Skin epidermis (tissue), 12 donors: ENCODE data around the gene FAM53A.

Source experiments
- H3K27ac ChIP-seq, 21 experiments: fragments of 200-600 bp; sonication (generic) in 11 of 21; one replicate each; pipeline ENCODE4 v1.5.0; 2020; ENCODE audit warnings: mild to moderate bottlenecking in 3 of 21, inconsistent platforms in 2 of 21, moderate library complexity in 2 of 21
- H3K4me3 ChIP-seq, 7 experiments: fragments of 200-600 bp; sonication (generic) in 2 of 7; one replicate each; pipeline ENCODE4 v1.5.0; 2020; ENCODE audit warnings: inconsistent platforms in 2 of 7, mild to moderate bottlenecking in 2 of 7, moderate library complexity in 1 of 7

The FAM53A gene

DNA sequence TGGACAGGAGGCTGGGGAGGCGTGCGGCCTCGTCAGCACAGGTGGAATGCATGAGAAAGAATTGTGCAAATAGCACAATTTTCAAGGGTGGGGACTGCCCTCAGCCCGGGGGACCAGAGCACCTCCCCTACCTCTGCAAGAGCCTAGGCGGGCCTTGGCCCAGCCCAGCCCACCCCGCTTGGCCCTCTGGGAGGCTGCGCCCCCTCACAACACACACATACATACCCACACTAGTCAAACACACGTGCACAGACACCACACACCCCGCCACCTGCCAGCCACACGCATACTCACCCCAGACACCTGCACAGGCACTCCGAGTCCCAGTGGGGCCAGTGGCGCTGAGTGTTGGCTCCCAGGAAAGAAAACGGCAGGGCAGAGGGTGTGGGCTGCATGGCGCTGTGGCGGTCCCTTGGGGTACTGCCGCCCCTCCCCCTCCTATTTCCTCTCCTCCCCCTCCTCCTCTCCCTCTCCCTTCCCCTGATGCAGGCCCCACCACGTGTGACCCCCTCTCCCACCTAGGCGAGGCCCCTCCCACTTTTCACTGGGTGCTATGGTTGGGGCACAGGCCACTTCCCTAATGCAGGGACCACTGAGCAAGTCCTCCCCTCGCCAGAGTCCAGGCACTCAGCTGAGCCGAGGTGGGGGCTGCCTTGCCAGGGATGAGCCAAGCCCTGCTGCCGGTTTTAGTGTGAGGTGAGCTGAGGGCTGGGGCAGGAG lies 84.5 kb downstream of the FAM53A start:
- Histone ChIP-seq H3K4me3 (no peak overlapping the region), H3K27ac (no peak overlapping the region)

DNA sequence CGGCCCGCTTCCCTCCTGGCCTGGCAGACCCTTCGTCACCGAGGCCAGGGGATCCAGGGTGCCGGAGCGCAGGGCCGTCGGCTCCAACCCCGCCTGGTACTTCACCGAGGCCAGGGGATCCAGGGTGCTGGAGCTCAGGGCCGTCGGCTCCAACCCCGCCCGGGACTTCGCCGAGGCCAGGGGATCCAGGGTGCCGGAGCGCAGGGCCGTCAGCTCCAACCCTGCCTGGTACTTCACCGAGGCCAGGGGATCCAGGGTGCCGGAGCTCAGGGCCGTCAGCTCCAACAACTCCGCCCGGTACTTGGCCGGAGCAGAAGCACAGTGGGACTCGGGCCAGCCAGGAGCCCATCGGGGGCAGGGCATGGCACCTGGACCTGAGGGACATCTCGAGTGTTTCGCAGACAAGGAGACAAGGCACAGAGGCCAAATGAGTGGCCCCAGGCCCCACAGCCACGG lies 85.1 kb downstream of the FAM53A start:
- Histone ChIP-seq H3K27ac (no peak overlapping the region), H3K4me3 (no peak overlapping the region)

DNA sequence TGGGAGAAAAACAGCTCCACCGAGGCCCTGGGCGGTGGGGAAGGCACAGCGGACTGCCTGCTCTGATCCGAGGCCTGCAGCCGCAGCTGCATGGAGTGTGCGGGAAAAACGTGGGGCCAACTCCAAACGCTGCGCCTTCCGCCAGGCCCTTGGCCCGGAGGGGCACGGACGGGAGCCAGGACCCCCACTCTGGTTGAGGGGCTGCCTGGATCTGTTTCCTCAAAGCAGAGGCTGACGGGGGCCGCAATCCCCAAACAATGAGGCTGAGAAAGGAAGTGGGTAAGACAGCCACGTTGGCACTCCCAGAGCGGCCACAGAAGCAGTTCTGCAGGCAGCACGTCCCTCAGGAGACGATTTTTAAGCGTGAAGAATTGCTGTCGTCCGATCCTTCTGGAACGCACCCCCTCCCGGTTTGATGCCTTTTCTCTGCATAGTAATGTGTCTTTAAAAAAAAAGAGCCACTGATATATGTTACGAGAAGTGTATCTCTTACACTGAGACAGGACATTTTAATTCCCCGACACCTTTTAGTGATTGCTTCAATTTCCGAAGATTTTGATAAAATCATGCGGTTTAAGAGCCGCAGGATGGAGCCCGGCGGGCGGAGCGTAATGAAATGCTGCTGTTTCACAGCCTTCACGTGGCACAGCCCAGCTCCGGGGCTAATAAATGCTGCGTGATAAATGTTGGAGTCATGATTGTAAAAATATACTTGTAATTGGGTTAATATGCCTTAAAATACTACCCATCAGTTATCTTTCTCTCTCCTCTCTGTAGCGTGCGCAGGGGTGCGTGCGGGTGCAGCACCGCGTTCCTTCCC lies 85.7 kb downstream of the FAM53A start:
- no peak overlapping the region for H3K27ac ChIP-seq
- no peak overlapping the region for H3K4me3 ChIP-seq

DNA sequence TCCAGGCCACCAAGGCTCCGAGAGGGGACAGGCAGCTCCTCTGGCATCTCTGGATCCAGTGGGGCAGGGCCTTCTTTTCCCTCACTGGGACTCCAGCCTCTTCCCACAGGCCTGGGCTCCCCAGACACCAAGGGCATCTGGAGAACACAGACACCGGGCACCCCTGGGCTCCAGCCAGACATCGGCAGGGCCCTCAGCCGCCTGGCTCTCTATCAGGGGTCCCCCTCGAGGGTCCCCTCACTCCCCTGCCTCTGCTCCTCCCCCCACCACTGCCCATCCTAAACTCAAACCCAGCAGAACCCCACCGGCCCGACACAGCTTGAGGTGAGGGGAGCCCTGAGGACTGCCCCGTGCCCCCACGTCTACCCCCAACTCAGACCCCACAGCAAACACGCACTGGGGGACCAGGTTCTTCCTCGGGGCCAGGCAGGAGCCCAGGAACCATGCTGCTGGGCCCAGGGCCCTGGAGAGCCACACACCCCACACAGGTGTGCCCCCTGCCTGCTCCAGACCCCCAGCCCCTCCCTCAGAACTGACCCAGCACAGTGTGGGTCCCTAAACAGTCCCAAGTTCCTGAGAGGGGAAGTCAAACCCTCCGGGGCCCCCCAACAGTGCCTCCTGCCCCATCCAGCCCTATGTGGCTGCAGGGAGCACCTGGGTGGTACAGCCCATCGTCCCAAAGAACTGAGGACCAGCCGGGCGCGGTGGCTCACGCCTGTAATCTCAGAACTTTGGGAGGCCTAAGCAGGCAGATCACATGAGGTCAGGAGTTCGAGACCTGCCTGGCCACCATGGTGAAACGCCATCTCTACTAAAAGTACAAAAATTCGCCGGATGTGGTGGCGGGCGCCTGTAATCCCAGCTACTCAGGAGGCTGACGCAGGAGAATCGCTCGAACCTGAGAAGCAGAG lies 86.8 kb downstream of the FAM53A start:
- H3K27ac ChIP-seq = no peak overlapping the region
- no peak overlapping the region for H3K4me3 ChIP-seq

DNA sequence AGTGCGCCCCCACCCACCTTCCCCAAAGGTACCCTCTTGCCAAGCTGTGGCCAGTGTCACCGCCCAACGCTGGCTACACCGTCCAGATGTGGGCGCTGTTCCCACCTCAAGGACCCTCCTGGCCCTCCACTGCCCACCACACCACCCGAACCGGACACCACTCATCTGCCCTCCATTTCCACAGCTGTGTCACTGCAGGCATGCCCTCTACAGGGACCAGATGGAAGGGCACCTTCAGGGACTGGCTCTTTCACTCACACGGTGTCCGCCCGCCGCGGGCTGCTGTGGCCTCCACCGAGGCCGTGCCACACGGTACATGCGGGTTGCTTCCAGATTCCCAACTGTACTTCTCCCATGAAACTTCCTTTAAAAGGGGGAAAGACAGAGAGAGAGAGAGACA lies 87.7 kb downstream of the FAM53A start:
- H3K27ac ChIP-seq = no peak overlapping the region
- H3K4me3 ChIP-seq = no peak overlapping the region

DNA sequence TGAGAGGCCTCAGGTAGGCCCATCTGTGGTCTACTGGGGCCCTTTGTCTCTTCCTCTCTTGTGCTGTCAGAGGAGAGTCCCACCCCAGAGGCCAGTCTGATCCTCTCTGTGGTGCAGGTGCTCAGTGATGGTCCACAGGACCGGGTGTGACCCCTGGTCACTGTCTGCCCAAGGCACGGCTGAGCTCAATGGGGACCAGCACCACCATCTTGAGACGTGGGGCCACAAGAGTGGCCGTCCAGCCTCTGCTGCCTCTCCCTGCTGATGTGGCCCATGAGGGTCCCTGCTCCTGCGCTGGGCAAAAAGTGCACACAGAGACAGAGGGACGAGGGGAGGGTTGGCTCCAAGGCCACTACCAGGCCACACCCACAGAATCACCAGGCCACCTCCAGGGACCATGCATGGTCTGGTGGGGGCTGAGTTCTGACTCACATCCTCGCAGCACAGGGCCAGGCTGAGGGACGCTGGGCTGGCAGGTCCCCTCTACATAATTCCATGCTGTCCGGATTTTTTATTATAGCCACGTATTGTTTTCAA lies 88.3 kb downstream of the FAM53A start:
- Histone ChIP-seq H3K4me3 (no peak overlapping the region), H3K27ac (no peak overlapping the region)

DNA sequence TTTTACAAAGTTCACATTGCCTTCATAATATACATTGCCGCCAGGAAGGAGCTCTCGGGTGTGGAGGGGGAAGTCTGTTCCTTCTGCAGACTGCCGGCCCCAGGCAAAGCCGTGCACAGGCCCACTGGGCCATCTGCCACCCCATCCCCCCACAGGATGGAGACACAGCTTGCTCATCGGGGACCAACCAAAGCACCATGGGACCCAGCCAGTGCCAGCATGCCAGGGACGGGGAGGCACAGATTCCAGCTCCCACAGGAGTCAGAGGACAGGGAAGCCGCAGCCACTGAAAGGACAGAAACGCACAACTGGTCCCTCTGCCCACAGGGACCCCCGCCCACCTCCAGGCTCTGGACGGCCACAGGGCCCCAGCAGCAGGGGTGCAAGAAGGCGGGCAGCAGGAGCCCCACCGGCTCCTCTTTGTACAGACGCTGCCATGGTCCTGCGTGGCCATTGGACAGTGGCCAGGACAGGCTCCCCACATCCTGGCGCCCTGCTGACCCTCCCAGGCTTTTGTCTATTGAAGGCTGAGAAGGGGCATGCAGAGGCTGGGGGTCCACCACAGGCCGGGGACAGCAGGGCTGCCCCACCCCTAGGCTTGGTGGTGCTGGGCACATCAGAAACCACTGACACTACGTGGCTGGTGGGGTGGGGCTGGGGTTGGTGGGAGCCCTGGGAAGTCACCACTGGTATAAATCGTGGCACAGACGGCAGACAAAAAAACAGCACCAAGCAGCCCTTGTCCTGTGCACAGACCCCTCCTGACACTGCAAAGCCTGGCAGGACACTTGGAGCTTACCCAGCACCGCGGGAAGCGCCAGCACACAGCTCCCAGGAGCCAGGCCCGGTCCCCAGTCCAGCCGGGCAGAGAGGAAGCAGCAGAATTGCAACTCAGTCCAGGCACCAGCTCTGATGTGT lies 89.0 kb downstream of the FAM53A start:
- Histone ChIP-seq H3K27ac (no peak overlapping the region), H3K4me3 (no peak overlapping the region)

DNA sequence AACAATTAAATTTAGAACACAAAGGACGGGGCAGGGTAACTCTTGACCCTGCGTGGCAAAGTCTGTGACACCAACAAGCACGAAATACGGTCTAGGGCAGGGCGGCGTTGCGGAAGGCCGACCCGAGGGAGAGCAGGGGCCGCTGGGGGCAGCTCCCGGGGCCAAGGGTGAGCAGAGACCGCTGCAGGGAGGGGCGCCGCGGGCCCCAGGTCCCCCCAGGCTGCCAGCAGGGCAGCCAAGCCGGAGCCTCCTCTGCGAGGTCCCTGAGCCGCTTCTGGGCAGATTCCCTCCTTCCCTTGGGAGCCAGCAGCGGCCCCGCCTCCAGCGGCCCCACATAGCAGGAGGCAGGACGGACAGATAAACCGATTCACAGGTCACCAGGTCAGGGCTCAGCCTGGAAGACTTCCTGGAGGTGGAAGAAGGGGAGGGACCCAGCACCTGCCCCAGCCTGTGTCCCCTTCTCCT lies 90.2 kb downstream of the FAM53A start:
- H3K4me3 ChIP-seq = no peak overlapping the region
- H3K27ac ChIP-seq = no peak overlapping the region

DNA sequence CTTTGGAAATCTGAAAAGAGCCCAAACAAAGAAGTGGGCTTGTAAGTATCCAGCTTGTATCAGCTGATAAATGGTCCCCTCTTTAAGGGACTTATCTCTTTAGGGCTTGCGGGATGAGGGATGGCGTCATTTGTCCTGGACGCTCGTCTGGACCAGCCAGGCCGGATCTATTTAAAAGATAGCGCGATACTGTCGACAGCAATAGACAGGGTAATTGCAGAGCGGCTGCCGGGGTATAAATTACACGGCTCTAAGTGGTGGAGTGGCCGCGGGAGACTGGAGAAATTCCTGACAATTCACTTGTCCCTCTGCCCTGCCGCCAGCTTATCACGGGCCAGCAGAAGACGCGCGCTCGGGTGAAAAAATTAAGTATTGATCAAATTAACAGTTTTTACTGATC lies 90.7 kb downstream of the FAM53A start:
- no peak overlapping the region for H3K27ac ChIP-seq
- no peak overlapping the region for H3K4me3 ChIP-seq

DNA sequence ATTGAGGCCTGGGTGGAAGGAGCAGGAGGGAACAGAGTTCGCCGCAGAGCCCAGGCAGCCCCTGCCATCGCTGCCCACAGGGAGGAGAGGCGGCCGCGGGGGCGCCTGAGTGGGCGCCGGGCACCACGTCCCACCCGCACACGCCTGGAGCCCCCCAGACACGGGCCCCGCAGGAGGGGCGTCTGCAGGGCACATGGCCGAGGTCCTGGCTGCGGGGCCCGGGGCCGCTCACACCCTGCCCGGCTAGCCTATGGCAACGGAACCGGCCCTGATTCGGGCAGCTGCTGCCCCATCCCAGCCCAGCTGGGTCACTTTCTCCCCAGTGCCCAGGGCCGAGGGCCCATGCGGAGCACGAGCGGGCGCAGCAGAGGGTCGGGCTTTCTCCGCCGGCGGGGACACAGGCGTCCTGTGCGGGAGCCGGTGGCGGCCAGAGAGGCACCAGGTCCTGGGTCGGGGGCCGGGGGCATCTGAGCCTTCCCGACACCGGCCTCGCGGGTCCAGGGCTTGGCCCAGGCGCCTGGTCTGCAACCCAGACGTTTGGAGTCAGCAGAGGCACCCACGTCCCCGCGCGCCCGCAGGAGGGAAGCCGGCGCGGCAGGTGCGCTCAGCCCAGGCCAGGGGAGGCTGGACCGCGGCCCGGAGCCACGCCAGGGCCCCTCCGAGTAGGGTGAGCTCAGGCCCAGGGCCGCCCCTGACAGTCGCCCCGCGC lies 91.2 kb downstream of the FAM53A start:
- Histone ChIP-seq H3K27ac (no peak overlapping the region), H3K4me3 (no peak overlapping the region)

DNA sequence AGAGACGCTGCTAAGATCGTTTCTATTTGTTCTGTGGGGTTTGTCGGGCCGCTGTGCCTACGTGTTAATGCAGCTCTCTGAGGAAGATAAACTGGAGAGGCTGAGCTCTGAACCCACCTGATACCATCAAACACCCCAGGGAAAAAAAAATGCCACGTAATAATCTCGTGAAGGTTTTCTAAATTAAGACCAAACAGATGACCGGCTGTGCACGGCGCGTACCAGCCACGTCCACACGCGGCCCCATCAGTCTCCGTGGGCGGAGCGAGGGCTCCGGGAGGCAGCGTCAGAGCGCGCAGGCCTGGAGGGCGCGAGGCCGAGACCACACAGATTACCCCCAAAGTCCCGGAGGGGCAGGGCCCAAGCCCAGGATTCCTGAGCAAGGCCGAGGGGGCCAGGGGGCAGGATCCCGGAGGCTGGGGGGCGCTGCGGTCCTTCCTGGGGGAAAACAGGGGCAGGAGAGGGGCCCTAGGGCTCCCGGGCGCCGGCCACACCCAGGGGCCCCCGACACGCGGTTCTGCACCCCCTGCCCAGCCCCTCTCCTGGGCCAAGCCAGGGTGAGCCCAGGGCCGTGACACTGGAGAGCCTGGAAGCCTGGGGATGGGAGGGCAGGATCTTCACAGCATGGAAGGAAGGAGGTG lies 91.9 kb downstream of the FAM53A start:
- Histone ChIP-seq H3K27ac (no peak overlapping the region), H3K4me3 (no peak overlapping the region)

DNA sequence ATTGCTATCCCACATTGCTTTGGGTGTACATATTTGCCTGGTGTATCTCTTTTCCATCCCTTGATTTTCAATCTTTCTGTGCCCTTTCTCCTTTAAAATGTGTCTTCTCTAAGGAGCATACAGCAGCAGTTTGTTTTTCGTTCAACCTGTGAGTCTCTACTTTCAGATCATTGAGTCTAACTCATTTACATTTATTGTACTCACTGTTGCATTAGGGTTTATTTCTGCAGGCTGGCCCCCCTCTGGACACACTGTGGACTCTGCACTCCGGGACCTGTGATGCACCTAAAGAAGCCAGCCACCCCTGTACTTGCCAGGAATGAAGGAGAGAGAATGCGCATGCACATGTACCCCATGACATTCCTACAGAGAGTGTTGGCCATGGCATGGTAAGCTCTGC lies 93.0 kb downstream of the FAM53A start:
- Histone ChIP-seq H3K4me3 (no peak overlapping the region), H3K27ac (no peak overlapping the region)

DNA sequence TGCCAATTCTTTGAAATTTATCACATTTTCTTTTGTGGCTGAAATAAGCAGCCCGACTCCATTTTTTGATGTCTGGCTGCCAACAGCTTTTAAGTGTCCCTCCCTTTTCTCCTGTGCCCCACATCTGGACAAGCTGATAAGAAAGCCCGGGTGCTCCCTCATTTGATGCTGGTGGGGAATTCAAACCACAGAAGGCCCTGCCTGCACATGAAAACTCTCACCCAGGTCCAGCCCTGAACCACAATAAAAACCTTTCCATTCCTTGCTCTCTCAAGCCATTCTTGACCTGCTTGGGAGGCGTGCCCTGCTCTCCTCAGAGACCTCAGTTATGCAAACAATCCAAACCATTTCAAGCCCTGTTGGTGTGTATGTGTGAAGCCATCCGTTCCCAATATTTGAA lies 93.9 kb downstream of the FAM53A start:
- H3K4me3 ChIP-seq = no peak overlapping the region
- H3K27ac ChIP-seq = no peak overlapping the region
